Kidney epithelial cell (primary cell): ENCODE data around the gene AFF2. TPM values are rescaled to one million over a fixed set of nuclear protein-coding genes. Genes with fewer than 3 reads are reported as not detected.

Source experiments
- DNase-seq: peaks from one replicate; pipeline ENCODE4 v3.0.0-alpha.2; 2010; ENCODE audit warnings: low read depth
- H3K27me3 ChIP-seq: 2 replicates; pipeline ENCODE4 v1.6.0; 2011; ENCODE audit warnings: low read length; ENCODE audit not compliant: control insufficient read depth, insufficient read depth
- H3K36me3 ChIP-seq: 2 replicates; pipeline ENCODE4 v1.5.1; 2011; ENCODE audit warnings: low read length; ENCODE audit not compliant: control insufficient read depth, insufficient read depth
- H3K4me3 ChIP-seq: 2 replicates; pipeline ENCODE4 v1.5.1; 2011; ENCODE audit warnings: low read depth, mild to moderate bottlenecking, control low read depth, low read length
- total RNA-seq: library from RNA; depleted of rRNA; stranded (reverse); fragments of >200 nt; gene quantifications from 2 replicates; pipeline ENCODE4 v1.2.3, GENCODE V29; 2015
- TF ChIP-seq, protein P1 (sequence below): IDR thresholded peaks from 2 replicates; pipeline ENCODE4 v1.5.1; 2011; ENCODE audit warnings: mild to moderate bottlenecking, moderate library complexity, low read length, control low read depth, inconsistent platforms; ENCODE audit not compliant: insufficient read depth, poor library complexity, severe bottlenecking

The AFF2 gene
- total RNA-seq, 1 donor from 2014 or later, result 1.3 TPM

DNA sequence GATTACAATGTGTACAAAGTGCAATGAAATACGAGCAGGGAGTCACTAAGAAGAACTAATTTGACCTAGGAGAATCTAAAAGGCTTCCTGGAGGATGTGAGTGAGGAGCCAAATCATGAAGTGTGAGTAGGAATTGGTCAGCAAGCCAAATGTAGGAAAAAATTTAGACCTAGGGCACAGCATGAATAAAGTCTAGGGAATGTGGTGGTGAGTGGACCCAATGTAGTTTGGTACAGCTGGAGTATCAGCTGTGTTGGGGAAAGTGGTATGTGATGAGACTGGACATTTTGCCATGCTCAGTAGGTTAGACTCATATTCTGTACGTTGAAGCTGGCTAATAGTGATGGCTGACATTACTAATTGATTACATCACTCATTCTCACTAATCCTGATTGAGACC, 191.0 kb downstream of the AFF2 start:
- Histone ChIP-seq H3K4me3 (no peak overlapping the region), H3K36me3 (no peaks in the 10 kb centered on the region), H3K27me3 (no peaks in the 10 kb centered on the region)
- no peak for DNase-seq
- TF ChIP-seq, protein P1, sequence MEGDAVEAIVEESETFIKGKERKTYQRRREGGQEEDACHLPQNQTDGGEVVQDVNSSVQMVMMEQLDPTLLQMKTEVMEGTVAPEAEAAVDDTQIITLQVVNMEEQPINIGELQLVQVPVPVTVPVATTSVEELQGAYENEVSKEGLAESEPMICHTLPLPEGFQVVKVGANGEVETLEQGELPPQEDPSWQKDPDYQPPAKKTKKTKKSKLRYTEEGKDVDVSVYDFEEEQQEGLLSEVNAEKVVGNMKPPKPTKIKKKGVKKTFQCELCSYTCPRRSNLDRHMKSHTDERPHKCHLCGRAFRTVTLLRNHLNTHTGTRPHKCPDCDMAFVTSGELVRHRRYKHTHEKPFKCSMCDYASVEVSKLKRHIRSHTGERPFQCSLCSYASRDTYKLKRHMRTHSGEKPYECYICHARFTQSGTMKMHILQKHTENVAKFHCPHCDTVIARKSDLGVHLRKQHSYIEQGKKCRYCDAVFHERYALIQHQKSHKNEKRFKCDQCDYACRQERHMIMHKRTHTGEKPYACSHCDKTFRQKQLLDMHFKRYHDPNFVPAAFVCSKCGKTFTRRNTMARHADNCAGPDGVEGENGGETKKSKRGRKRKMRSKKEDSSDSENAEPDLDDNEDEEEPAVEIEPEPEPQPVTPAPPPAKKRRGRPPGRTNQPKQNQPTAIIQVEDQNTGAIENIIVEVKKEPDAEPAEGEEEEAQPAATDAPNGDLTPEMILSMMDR, result no peak

DNA sequence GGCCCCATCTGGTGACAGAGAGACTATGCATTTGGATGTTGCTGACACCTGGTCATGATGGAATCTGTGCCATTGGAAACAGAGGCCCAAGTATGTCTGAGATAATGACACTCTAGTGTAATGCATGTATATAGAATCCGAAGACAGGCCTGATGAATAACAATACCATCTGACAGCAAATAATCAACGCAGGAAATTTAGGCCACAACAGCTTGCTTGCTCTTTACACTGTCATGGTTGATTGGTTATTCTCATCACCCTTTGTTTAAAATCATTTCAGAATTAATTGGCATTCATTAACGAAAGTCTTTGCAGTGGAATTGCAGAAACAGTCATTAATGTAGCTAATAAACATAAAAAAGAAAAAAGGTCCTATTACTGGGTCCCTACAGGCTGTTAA, 194.8 kb downstream of the AFF2 start:
- Histone ChIP-seq H3K27me3 (no peaks in the 10 kb centered on the region), H3K36me3 (no peaks in the 10 kb centered on the region), H3K4me3 (no peak overlapping the region)
- TF ChIP-seq, protein P1, result no peak
- no peak for DNase-seq

DNA sequence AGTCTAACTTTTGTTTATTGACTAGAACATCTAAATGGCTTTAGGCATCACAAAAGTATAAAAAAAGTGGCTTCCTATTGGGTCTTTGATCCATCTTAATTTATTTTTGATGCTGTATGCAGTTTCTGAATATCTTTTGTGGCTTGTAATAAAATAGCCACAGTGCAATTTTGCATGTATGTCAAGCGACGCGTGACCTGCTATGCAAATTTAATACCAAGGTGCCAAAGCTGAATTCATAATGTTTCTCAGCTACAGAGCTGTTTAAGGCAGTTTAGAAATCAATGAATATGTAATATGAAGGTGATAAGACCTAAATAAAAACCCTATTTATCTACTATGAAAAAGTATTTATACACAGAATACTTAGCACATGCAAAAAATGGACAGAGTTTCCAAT, 197.8 kb downstream of the AFF2 start:
- DNase-seq, result no peak

DNA sequence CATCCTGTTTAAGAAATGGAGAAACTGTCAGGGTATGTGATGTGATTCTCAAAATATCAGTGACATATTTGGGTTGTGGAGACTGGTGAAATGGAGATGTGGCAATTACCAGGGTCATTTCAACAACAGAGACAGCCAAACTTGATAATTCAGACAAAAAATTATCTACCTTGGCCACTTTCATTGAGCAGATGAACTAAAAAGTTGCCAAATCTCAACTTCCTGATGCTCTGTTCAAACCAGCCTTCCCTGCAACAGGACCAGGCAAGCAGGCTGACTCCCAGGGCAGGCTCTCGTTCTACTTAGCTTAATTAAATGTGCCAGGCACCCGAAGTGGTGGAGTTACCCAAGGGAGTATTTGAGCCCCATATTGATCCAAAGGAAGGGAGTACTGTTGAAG, 199.6 kb downstream of the AFF2 start:
- no peaks in the 10 kb centered on the region for H3K36me3 ChIP-seq
- DNase-seq, result no peak
- H3K27me3 ChIP-seq, result no peaks in the 10 kb centered on the region
- H3K4me3 ChIP-seq, result no peak overlapping the region
- TF ChIP-seq, protein P1, result no peak

More for the DNA sequence above, 197.8 kb downstream of the AFF2 start:
- Histone ChIP-seq H3K4me3 (no peak overlapping the region), H3K27me3 (no peaks in the 10 kb centered on the region), H3K36me3 (no peaks in the 10 kb centered on the region)
- TF ChIP-seq, protein P1, result no peak

DNA sequence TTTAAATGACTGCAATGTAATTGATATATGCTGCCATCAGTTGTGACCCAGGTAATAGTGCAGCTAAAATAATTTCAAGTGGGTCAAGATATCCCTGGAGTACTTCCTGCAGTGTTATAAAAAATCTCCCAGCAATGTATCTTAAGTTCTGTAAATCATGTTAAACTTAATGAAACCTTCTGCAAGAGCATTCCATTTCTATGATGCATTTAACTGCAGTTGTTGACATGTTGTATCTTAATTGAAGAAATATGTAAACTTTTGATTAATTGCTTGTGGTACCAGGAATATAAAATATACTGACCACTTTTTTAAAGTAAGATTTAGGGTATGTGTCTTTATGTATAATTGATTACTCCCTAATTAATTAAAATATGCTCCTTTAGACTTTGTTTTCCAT, 213.6 kb downstream of the AFF2 start:
- TF ChIP-seq, protein P1, result no peak
- Histone ChIP-seq H3K36me3 (no peaks in the 10 kb centered on the region), H3K4me3 (no peak overlapping the region), H3K27me3 (no peaks in the 10 kb centered on the region)
- DNase-seq, result no peak

DNA sequence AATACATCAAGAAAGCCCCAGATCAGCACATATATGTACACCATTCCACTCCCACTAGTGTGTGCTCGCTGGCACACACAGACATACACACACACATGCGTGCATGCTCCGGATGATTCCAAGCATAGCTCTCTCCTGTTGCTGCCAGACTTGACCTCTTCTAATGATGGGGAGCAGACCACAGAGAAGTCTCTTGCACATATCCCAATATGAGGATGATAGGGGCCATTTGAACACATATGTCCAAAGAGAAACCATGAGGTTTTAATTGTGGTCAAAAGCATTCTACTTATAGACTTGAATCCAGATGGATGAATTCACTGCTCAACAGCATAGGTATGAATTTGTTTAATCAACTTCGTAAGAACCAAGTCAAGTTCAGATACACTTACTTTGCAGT, 214.9 kb downstream of the AFF2 start:
- H3K4me3 ChIP-seq, result no peak overlapping the region
- TF ChIP-seq, protein P1, result no peak
- DNase-seq, result no peak
- no peaks in the 10 kb centered on the region for H3K27me3 ChIP-seq
- H3K36me3 ChIP-seq, result no peaks in the 10 kb centered on the region
